ENCODE results near the gene PIP5K1B.

The PIP5K1B gene

DNA sequence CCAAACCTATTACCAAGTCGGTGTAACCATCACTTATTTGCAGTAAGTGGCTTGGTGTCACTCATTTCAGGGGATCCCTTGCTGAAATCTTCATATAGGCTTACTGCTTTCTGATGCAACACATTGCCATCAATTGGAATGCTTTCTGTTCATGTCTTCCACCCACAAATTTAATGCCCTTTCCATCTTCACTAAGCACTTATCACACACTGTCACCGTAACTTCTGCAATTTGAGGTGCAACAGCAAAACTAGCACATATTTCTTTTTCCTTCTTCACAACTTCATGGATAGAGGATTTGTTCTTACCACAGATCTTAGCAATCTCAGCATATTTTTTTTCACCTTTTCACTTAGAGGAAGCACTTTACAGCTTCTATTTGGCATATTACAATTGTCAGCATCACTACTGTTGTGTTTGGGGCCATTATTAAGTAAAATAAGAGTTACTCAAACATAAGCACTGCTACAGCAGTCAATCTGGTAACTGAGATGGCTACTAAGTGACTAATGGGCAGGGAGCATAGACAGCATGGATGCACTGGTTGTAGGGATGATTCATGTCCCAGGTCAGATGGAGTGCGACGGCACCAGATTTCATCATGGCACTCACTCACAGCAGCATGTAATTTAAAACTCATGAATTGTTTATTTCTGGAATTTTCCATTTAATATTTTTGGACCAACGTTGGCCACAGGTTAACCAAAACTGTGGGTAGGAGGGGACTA is 70.1 kb downstream of the PIP5K1B start:
- DNase-seq = no peak

DNA sequence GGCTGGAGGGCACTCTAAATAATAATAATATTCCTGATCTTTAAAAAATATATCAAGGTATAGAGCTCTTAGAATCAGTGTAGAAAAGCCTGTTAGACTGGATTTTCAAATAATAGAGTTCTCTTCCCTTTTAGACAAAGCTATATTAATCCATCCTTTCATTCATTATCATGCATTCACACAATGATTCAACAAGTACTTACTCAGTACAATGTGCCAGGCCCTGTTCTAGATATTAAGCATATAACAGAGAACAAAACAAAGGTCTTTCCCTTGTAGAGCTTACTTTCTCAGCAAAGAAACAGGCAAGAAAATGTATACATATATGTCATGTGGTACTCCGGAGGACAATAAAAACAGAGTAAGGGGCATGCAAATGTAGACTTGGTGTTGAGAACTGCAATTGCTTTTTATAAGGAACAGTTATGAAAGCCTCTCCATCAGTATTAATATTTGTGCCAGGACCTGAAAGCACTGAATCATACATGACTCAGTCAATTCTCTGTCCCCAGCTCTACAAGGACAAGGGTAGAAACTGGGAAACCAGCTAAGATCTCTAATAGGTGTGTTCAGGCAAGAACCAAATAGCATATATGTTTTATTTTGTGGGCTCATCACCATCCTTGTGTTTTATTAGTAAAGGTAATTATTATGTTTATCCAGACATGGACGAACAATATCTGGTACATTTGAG is 72.2 kb downstream of the PIP5K1B start:
- DNase-seq = no peak

DNA sequence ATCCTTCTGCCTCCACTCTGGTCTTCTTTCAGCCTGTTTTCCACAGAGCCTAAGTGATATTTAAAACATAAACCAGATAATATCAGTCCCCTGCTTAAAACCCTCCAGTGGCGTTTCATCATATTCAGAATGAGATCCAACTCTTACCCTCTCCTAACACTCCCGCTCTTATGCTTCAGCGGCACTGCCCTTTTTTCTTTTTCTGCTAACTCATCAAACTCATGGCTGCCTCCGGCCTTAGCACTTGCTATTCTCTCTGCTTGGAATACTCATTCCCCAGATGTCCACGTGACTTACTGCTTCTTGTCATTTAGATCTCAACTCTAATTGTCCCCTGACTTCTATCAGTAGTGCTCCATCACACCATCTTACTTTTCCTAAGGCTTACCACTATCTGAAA is 73.6 kb downstream of the PIP5K1B start:
- DNase-seq = no peak

DNA sequence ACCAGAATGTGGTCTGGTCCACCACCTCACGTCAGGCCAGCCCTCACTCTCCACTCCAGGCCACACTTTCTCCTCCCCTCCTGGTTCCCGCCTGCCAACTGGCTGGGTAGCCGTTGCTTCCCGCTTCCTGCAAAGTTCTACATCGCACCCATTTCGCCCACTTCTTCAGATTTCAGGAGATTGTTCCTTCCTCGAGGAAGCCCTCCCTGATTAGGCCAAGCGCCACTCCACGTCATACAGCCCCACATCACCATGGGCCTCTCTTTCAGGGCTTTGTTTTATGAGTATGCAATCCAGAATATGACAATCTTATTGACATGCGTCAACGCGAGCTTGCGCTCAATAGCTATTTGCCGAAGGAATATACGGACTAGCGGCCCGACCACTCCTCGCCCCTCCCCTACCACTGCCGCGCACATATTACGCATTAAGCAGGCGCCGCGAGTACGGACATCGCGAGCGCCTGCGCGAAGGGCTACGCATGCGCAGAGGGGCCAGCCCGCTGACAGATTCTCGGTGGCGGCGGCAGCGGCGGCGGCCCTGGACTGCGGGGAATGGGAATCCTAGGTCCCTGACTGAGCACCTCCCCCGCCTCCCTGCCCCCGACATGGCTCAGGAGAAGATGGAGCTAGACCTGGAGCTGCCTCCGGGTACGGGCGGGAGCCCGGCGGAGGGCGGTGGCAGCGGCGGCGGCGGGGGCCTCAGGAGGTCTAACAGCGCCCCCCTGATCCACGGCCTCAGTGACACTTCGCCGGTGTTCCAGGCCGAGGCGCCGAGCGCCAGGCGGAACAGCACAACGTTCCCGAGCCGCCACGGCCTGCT is 74.7 kb downstream of the PIP5K1B start:
- DNase-seq = peak; percentile 98 to 99 (median 98)

DNA sequence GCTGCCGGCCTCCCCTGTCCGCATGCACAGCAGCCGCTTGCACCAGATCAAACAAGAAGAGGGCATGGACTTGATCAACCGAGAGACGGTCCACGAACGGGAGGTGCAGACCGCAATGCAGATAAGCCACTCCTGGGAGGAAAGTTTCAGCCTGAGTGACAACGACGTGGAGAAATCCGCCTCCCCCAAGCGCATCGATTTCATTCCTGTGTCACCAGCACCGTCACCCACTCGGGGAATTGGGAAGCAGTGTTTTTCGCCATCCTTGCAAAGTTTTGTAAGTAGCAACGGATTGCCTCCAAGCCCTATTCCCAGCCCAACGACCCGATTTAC is 75.3 kb downstream of the PIP5K1B start:
- no peak for DNase-seq

DNA sequence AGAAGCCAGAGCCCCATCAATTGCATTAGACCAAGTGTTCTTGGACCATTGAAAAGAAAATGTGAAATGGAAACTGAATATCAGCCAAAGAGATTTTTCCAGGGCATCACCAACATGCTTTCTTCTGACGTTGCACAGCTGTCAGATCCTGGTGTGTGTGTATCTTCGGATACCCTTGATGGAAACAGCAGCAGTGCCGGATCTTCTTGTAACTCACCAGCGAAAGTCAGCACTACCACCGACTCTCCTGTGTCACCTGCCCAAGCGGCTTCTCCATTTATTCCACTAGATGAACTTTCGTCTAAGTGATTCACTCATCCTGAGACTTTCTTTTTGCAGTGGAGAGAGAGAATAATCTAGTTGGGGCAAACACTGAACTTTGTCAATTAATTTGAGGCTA is 75.7 kb downstream of the PIP5K1B start:
- peak in 1 of 4 experiments; percentile 9 for DNase-seq

DNA sequence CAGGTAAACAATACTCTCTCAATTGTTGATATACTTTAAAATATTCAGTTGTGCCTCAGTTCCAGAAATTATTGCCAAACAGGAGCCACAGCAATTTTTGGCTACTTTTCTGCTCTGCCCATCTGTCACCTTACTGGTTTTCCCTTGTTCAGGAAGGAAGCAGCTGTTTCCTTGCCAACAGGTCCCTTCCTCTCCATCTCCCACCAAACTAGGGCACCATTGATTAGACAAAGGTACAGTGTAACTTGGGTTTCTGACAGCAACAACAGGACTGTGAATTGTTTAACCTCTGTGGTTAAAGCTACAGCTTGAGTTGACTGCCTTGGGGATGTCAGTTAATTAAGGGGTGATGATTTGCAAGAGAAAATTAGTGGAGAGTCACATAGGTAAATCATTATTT is 76.9 kb downstream of the PIP5K1B start:
- no peak for DNase-seq

DNA sequence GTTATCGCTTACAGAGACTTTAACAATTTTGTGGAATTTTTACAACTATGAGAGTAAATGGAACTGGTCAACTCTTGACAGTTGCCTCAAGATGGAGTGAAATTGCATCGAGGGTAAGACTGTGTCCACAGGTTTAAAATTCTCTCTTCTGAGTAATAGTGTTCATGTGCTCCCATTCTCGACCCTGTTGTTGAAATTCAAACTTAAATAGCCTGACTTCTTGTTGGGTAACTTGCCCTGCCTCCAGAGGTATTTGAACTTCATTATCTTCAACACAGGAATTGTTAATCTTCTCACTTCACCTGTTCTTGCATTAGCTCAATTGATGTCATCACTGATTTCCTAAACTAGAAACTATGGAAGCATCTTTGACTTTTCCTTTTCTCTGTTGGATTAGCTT is 77.5 kb downstream of the PIP5K1B start:
- DNase-seq = no peak

DNA sequence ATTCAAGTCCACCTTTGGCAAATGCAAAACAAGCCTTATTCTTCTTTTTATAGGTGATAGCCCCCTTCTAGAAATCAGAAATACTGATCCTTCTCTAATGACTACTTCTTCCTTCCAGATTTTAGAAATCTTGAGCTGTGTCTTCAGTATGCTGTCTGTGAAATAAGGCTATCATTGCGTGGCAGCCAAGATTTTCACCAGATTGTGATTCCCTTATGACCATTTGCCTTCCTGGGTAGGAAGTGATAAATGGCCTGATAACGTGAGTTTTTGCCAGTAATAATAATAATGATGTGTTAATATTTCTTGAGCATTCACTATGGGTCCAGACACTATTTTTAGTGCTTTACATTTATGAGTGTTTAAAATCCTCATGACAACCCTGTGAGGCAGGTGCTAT is 80.9 kb downstream of the PIP5K1B start:
- DNase-seq = no peak

DNA sequence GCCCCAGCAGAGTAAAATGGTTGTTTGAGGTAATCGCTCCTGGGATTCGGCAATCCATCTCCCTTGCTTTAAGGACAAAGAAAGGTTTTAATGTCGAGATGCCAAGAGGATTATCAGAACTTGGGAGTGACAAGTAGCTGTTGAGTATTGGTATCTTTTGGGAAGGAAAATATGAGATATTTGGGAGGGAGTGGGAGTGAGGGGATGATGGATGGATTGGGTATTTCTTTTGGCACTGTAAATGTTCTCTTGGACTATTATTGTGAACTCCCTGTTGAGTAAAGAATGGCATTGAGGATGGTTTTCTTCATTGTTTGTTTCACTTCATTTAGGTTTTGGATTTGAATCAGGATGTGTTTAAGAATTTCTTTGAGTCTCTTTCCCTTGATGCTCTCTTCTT is 86.1 kb downstream of the PIP5K1B start:
- DNase-seq = no peak

DNA sequence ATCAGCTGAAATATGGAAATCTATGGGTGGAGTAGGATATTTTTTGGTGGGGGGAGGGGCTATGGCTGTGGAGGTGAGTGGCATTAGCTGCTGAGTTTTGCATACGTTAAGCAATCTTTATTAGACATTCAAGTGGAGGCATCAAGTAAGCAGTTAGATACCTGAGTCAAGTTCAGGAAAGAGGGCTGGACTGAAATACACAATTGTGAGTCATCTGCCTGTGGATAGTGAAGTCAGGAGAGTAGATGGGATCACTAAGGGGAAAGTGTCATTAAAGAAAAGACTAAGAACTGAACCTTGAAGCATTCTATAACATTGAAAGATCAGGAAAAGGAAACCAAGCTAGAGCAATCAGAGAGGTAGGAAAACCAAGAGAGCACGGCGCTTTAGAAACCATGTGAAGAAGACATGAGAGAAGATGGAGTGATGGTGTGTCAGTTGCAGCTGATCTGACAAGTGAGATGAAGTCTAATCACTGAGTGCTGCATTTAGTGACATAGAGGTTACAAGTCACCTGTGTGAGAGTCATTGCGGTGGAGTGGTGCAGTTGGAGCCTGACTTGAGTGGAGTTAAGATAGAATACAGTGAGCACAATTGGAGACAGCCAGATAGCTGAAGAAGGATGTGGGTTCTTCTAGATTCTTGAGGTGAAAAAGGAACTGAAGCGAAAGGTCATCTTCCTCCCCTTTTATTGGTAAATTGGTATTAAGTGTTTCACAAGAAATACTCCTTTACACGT is 88.7 kb downstream of the PIP5K1B start:
- peak in 1 of 4 experiments; percentile 19 for DNase-seq

DNA sequence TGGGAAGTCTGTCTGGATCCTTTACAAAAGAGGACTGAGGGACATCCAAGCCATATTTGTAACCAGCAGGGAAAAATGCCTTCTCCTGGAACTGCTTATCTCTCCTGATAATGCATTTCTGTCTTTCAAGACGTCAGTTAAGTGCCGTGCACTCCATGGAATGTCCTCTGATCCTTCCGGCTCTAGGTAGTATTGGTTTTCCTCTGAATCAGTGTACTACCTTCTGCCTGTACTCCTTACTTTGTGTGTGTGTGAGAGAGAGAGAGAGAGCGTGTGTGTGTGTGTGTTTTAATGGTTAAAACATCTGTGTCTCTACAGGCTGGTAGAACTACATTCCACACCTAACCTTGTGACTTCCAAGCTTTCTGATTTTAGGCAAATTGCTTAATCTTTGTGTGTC is 89.9 kb downstream of the PIP5K1B start:
- no peak for DNase-seq

DNA sequence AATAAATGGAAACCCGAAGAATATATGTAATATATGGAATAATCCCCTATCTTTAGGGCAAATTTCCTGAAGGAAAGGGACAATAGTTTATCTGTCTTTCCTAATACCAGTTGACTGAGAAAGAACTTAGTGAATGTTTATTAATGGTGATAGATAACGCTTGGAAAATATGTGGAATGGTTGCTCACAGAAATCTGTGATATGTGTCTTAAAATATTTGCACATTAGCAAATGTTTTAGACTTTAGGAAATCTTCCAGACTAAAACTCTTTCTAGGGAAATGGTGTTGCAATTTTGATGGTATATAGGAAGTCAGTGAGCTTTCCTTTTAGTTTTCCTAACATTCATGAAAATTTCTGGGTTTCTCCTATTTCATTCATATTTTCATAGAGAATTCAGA is 90.4 kb downstream of the PIP5K1B start:
- no peak for DNase-seq

DNA sequence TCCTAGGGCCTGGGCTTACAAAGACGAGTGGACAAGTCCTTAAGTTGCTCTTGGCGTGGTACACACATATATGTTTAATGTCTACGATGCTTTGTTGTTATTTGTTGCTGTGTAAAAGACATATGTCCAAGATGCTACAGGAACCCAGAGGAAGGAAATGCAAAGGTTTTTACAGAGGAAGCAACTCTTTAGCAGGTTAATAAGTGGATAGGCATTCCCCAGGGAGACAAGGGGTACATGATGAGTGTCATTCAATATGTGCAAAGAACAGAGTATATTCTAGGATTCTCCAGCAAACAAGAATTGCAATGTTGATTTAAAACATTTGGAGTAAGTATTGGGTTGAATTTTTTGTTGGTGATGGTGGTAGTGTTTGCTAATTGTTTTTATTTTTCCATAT is 92.1 kb downstream of the PIP5K1B start:
- DNase-seq = no peak

DNA sequence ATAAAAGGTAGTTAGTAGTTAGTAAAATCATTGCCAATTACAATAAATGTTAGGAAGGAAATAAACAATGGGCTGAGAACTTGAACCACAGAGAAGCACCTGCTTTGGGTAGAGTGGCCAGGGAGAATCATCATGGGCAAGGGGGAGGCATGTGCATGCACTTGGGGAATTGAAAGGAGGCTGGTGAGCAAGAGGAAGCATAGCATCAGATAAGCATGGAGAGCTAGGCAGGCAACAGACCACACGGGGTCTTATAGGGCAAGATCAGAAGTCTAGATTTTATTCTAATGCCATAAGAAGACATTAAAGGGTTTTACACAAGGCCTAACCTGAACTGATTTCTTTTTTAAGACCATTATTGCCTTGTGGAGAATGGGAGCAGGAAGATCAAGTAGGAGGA is 93.4 kb downstream of the PIP5K1B start:
- DNase-seq = no peak

DNA sequence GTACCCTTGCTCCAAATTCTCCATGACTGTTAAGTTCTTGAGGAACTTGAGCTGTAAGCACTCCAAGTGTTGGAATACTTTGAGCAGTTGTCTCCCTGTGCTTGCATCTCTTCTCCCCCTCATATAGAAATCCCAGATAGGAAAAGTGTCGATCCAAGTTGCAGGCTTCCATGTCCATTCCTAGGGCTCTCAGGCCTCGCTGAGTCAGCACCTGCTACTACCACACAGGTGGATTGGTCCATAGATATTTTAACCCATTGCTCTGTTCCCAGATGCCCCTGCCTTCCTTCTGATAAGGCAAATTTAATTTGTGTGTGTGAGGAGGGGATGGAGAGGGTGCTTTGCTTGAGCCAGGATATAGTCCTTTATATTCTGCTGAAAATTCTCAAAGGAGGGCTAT is 95.8 kb downstream of the PIP5K1B start:
- no peak for DNase-seq

DNA sequence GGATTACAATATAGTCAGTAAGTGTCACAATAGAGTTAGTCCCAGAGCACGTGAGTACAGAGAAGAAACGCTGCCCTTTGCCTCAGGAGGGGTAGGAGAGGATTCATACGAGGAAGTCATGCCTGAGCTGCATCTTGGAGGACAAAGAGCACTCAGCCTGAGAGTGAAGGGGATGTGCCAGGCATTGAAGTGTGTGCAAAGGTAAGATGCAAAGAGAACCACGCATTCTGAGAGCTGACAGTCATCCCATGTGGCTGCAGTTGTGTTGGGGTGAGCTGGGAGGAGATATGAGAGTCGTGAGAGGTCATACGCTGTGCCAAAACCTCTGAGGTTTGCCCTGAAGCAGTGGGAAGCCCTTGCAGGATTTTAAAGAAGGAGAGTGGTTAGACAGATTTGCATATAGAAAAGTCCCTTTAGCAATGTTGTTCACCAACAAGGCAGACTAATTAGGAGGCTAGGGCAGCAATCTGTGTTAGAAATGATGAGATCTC is 97.5 kb downstream of the PIP5K1B start:
- DNase-seq = peak in 1 of 4 experiments; percentile 6

DNA sequence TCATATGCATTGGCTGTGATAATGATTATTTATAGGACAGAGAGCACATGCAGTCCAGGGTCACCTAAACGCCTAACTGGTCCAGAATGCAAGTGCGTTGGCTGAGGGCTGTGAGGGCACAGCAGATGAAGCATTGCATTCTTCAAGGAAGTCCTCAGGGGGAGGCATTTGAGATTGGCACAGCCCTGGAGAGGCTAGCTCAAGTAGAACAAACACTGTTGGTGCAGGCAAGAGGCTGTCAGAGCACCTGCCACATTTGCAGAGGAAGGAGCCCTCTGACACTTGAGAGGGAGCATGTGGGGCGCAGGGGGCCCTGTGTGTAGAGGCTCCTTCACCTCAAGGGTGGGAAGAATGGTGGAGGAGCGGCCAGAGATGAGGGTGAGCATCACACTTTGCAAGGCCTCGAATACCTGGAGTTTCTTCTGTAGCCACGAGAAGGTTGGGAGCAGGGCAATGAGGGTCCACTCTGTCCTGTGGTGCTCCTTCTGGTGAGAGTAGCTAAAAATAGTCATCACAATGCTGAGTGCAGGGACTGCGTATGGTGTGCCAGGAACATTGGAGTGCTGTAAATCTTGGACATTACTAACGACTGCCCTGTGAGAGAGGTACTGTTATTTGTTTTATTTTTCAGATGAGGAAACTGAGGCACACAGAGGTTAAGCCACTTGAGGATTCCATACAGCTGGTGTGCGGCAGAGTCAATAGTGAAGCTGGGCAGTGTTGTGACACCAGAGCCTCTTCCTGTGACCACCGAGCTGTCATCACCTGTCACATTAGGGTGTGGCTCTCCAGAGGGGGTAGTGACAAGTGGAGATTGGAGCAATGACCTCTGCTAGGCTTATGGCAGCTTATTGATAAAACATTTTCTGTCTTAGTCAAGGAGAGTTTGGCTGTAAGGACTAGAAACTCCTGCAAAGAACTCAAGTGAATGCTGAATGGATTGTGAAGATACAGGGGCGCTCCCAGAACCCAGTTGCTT is 100.2 kb downstream of the PIP5K1B start:
- DNase-seq = no peak

DNA sequence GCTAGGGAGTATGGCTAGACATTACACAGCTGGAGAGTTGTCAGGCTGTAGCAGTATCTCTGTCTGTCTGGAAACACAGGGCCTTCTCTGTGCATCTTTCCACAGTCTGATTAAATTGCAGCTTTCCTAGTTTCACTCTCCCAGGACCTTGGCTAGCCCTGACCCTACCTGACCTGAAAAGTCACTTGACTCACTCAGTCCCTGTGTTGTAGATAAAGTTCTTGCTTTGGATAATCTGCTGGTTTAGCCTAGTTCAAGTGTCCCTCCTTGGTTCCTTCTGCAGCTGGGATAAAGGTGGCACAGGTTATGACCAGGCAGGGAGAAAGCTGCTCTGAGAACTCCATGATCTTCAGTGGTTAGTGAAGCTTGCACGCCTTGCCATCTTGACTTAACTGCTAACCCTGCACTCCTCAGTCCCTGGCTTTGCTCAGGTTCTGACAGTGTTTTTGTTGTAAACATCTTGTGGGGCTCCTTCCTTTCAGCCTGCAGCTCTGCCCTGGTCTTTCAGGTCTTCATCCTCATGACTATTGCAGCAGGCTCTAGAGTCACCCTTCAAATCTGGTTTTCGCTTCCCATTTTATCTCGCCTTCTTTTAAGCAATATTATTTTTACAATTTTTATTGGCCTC is 101.0 kb downstream of the PIP5K1B start:
- DNase-seq = no peak

DNA sequence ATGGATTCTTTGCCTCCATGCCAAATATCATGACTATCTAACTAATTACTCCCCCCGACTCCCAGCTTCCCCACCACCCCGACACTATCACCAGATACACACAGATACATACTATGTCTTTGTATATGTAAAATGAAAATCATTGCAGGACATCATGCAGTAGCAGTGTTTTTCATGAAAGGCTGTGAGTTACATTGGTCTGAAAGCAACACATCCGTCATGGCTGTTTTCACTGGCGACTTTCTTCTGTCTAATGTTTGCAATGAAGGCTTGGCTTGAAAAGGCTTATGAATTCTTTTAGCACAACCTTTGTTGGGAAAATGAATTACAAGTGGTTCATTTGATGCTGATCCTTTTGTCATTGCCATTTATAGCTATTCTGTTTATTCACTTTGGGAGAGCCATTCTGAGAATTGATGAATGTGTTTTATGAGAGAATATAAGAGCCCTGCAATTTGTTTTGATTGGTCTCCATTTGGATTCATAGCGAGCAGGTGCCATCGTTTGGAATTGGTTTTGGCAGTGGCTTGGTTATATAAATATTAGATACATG is 103.4 kb downstream of the PIP5K1B start:
- no peak for DNase-seq
